ENCODE results near the gene GARS1. TPM values are rescaled to one million over a fixed set of nuclear protein-coding genes. Genes with fewer than 3 reads are reported as not detected.

Gene GARS1
- total and polyA plus RNA-seq, 5 experiments from 2014 or later, result 64.4 to 130 (median 102) TPM

Other genes starting within 250 kb of the GARS1 start
- gene NOD1, start 116.1 kb upstream of the GARS1 start, total RNA-seq, result 10 to 100 TPM; 16.9 to 18.9 TPM
- 1 to 10 TPM; 5.7 to 9.3 (median 6.4) TPM for gene NOD1, start 116.1 kb upstream of the GARS1 start, polyA plus RNA-seq
- gene GGCT, start 90.0 kb upstream of the GARS1 start, total RNA-seq, result 10 to 100 TPM; 13.8 to 15.7 TPM
- 10 to 100 TPM; 26.0 to 28.2 (median 27.0) TPM for gene GGCT, start 90.0 kb upstream of the GARS1 start, polyA plus RNA-seq
- not detected for gene CRHR2, start 87.6 kb downstream of the GARS1 start, total RNA-seq
- gene CRHR2, start 87.6 kb downstream of the GARS1 start, polyA plus RNA-seq, result under 1 TPM in 1 of 3 donors, not detected in 2; 0.06 TPM
- under 1 TPM; 0.52 to 0.77 TPM for gene INMT, start 157.3 kb downstream of the GARS1 start, total RNA-seq
- gene INMT, start 157.3 kb downstream of the GARS1 start, polyA plus RNA-seq, result not detected
- 1 to 10 TPM in 1 of 2 experiments, under 1 TPM in 1; 0.94 to 1.5 TPM for gene MINDY4, start 176.5 kb downstream of the GARS1 start, total RNA-seq
- gene MINDY4, start 176.5 kb downstream of the GARS1 start, polyA plus RNA-seq, result under 1 TPM; 0.44 to 0.84 (median 0.81) TPM

Measured in naive thymus-derived CD8-positive, alpha-beta T cell (primary cell).